Liver (tissue), 9 donors: ENCODE data around the gene ALK. TPM values are rescaled to one million over a fixed set of nuclear protein-coding genes. Genes with fewer than 3 reads are reported as not detected.

Source experiments
- DNase-seq: peaks from one replicate; pipeline ENCODE4 v3.0.0-alpha.2; 2017; ENCODE audit warnings: low spot score
- H3K27ac ChIP-seq, 2 donors: one replicate each; pipeline ENCODE4 v1.7.0; 2013; ENCODE audit warnings: inconsistent platforms in 2 of 2, low read length in 2 of 2, control low read depth in 1 of 2, low read depth in 1 of 2, mild to moderate bottlenecking in 1 of 2
- H3K27me3 ChIP-seq, 4 donors: one replicate each; pipeline versions ENCODE4 v1.6.1 to v1.7.0; 2013; ENCODE audit warnings: low read length in 3 of 4, inconsistent platforms in 1 of 4, mild to moderate bottlenecking in 1 of 4, moderate library complexity in 1 of 4; ENCODE audit not compliant: control insufficient read depth in 4 of 4, insufficient read depth in 4 of 4
- H3K36me3 ChIP-seq, 4 donors: one replicate each; pipeline versions ENCODE4 v1.6.1 to v1.7.0; 2013; ENCODE audit warnings: low read length in 3 of 4, mild to moderate bottlenecking in 3 of 4, low read depth in 1 of 4, moderate library complexity in 1 of 4; ENCODE audit not compliant: control insufficient read depth in 4 of 4, insufficient read depth in 3 of 4
- H3K4me1 ChIP-seq, 4 donors: one replicate each; pipeline versions ENCODE4 v1.6.1 to v1.7.0; 2013; ENCODE audit warnings: low read length in 3 of 4, mild to moderate bottlenecking in 3 of 4, moderate library complexity in 1 of 4; ENCODE audit not compliant: control insufficient read depth in 4 of 4, insufficient read depth in 4 of 4
- H3K4me3 ChIP-seq, 3 donors: one replicate each; pipeline versions ENCODE4 v1.6.1 to v1.7.0; 2013; ENCODE audit warnings: low read length in 3 of 3, control low read depth in 1 of 3, low read depth in 1 of 3, mild to moderate bottlenecking in 1 of 3
- H3K9ac ChIP-seq, 2 donors: one replicate each; pipeline ENCODE4 v1.7.0; 2013; ENCODE audit warnings: low read length in 2 of 2, mild to moderate bottlenecking in 2 of 2, moderate library complexity in 2 of 2, control low read depth in 1 of 2, low read depth in 1 of 2
- H3K9me3 ChIP-seq, 4 donors: one replicate each; pipeline versions ENCODE4 v1.6.1 to v1.7.0; 2013; ENCODE audit warnings: low read length in 3 of 4; ENCODE audit not compliant: control insufficient read depth in 4 of 4
- ATF3 ChIP-seq: IDR thresholded peaks from 2 replicates; pipeline ENCODE4 v1.6.1; 2016; ENCODE audit warnings: antibody characterized with exemption
- EGR1 ChIP-seq, 2 donors: IDR thresholded peaks; 2 replicates each; pipeline ENCODE4 v1.6.1; 2016 to 2018; ENCODE audit warnings: antibody characterized with exemption in 2 of 2, low read depth in 2 of 2
- FOXA1 ChIP-seq: IDR thresholded peaks from 2 replicates; pipeline ENCODE4 v1.6.1; 2016; ENCODE audit warnings: antibody characterized with exemption
- FOXA2 ChIP-seq: IDR thresholded peaks from 2 replicates; pipeline ENCODE4 v1.6.1; 2016; ENCODE audit warnings: antibody characterized with exemption
- GABPA ChIP-seq, 2 donors: IDR thresholded peaks in 1 of 2; conservative IDR thresholded peaks in 1 of 2; 2 replicates each; pipeline ENCODE4 v1.6.1; 2016; ENCODE audit warnings: antibody characterized with exemption in 2 of 2, mild to moderate bottlenecking in 1 of 2, moderate library complexity in 1 of 2
- HNF4A ChIP-seq, 2 donors: conservative IDR thresholded peaks; 2 replicates each; pipeline ENCODE4 v1.6.1; 2016; ENCODE audit warnings: antibody characterized with exemption in 2 of 2, mild to moderate bottlenecking in 2 of 2
- HNF4G ChIP-seq: IDR thresholded peaks from 2 replicates; pipeline ENCODE4 v1.6.1; 2016; ENCODE audit warnings: antibody characterized with exemption
- JUND ChIP-seq, 2 donors: IDR thresholded peaks; 2 replicates each; pipeline ENCODE4 v1.6.1; 2016; ENCODE audit warnings: antibody characterized with exemption in 2 of 2
- MAX ChIP-seq: IDR thresholded peaks from 2 replicates; pipeline ENCODE4 v1.6.1; 2016; ENCODE audit warnings: antibody characterized with exemption
- NR2F2 ChIP-seq: IDR thresholded peaks from 2 replicates; pipeline ENCODE4 v1.6.1; 2016; ENCODE audit warnings: antibody characterized with exemption
- RAD21 ChIP-seq, 2 donors: IDR thresholded peaks; 2 replicates each; pipeline ENCODE4 v1.6.1; 2016; ENCODE audit warnings: antibody characterized with exemption in 2 of 2, mild to moderate bottlenecking in 2 of 2
- REST ChIP-seq: IDR thresholded peaks from 2 replicates; pipeline ENCODE4 v1.6.1; 2016; ENCODE audit warnings: antibody characterized with exemption, mild to moderate bottlenecking
- SP1 ChIP-seq: IDR thresholded peaks from 2 replicates; pipeline ENCODE4 v1.6.1; 2018; ENCODE audit warnings: antibody characterized with exemption, mild to moderate bottlenecking
- TAF1 ChIP-seq: conservative IDR thresholded peaks from 2 replicates; pipeline ENCODE4 v1.6.1; 2016; ENCODE audit warnings: antibody characterized with exemption, mild to moderate bottlenecking
- YY1 ChIP-seq: IDR thresholded peaks from 2 replicates; pipeline ENCODE4 v1.6.1; 2016; ENCODE audit warnings: antibody characterized with exemption, mild to moderate bottlenecking
- WGBS: extraction: QIAGEN DNeasy Blood & Tissue Kit; methylation state at CpG from one replicate; pipeline ENCODE4 v1.1.7; 2013; 5-methylcytosine and 5-hydroxymethylcytosine counted together
- polyA plus RNA-seq, 2 donors: library from polyadenylated mRNA; stranded (reverse) in 1 of 2; unstranded in 1 of 2; fragments of 200-250 nt in 1 of 2; fragments of >200 nt in 1 of 2; fragmentation: Nextera tagmentation in 1 of 2; extraction: Ambion mirVana in 1 of 2; gene quantifications; one replicate each; pipeline versions ENCODE4 v1.2.1 to v1.2.3, GENCODE V29; 2013 to 2015
- total RNA-seq, 2 donors: library from RNA; depleted of rRNA; stranded (reverse); fragments of >200 nt; gene quantifications; one replicate each; pipeline ENCODE4 v1.2.3, GENCODE V29; 2014
- donor health status: healthy.
- donor health status: healthy.
- donor health status: healthy.
- donor health status: healthy.
- donor health status: healthy.

Gene ALK
- total and polyA plus RNA-seq, 4 donors, result under 0.01 TPM; not detected in 3

- TF ChIP-seq TAF1 (no peak), ATF3 (no peak), YY1 (no peak), SP1 (no peak), FOXA2 (no peak)
Measured at GRCh38 chr2:29242621-29243375, 678.6 kb downstream of the ALK start (continued).

GRCh38 chr2:29241955-29242565 lies 679.3 kb downstream of the ALK start:
- WGBS, result 76% methylated on average over 6 of the region's 6 CpGs
- Histone ChIP-seq H3K27me3 (peaks cover 0 to 3% (median 0%) of the 10 kb centered on the region in 4 donors), H3K9ac (no peak overlapping the region), H3K4me3 (no peak overlapping the region), H3K27ac (no peak overlapping the region), H3K36me3 (no peaks in the 10 kb centered on the region), H3K4me1 (no peaks in the 10 kb centered on the region), H3K9me3 (no peaks in the 10 kb centered on the region)
- TF ChIP-seq ATF3, result no peak
- TF ChIP-seq MAX, result no peak
- TF ChIP-seq HNF4G, result no peak
- no peak for DNase-seq

GRCh38 chr2:29241341-29241740 lies 680.0 kb downstream of the ALK start:
- peaks cover 0 to 3% (median 0%) of the 10 kb centered on the region in 4 donors for H3K27me3 ChIP-seq
- H3K27ac ChIP-seq, result no peak overlapping the region
- H3K4me1 ChIP-seq, result no peaks in the 10 kb centered on the region
- H3K36me3 ChIP-seq, result no peaks in the 10 kb centered on the region
- 79% methylated on average over 4 of the region's 4 CpGs for WGBS
- DNase-seq, result no peak
- no peaks in the 10 kb centered on the region for H3K9me3 ChIP-seq
- H3K4me3 ChIP-seq, result no peak overlapping the region
- no peak overlapping the region for H3K9ac ChIP-seq
- TF ChIP-seq TAF1 (no peak), ATF3 (no peak), MAX (no peak), REST (no peak), HNF4A (conservative IDR thresholded peaks at IDR 0.05) (no peak), SP1 (no peak), FOXA1 (no peak), YY1 (no peak), JUND (IDR thresholded peaks at IDR 0.05) (no peak), GABPA (IDR thresholded peaks at IDR 0.05 in 1 of 2, conservative IDR thresholded peaks at IDR 0.05 in 1 of 2) (no peak), EGR1 (IDR thresholded peaks at IDR 0.05; ENCODE audit: low read depth in 2 of 2) (no peak), RAD21 (IDR thresholded peaks at IDR 0.05) (no peak), NR2F2 (no peak)
